GM12874 (cell line): Measurements from ENCODE around the gene SLC25A45.

ENCODE experiments used
- TF ChIP-seq, protein P1 (sequence below): IDR thresholded peaks from 2 replicates; pipeline ENCODE4 v1.5.1; 2011; ENCODE audit warnings: low read depth, mild to moderate bottlenecking, control low read depth, low read length, moderate library complexity; ENCODE audit not compliant: insufficient read depth

SLC25A45 gene

DNA sequence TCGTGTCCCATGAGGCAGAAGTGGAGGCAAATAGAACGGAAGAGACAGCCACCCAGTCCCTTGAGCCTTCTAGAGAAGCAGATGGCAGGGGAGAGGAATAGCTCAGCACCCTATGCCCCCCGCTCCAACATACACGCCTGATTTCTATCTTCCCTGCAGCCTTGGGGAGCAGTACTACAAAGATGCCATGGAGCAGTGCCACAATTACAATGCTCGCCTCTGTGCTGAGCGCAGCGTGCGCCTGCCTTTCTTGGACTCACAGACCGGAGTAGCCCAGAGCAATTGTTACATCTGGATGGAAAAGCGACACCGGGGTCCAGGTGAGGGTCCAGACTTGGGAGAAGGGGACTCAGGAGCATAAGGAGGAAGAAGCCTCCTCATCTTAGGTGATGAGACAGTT, 42.2 kb downstream of the SLC25A45 start:
- TF ChIP-seq, protein P1, sequence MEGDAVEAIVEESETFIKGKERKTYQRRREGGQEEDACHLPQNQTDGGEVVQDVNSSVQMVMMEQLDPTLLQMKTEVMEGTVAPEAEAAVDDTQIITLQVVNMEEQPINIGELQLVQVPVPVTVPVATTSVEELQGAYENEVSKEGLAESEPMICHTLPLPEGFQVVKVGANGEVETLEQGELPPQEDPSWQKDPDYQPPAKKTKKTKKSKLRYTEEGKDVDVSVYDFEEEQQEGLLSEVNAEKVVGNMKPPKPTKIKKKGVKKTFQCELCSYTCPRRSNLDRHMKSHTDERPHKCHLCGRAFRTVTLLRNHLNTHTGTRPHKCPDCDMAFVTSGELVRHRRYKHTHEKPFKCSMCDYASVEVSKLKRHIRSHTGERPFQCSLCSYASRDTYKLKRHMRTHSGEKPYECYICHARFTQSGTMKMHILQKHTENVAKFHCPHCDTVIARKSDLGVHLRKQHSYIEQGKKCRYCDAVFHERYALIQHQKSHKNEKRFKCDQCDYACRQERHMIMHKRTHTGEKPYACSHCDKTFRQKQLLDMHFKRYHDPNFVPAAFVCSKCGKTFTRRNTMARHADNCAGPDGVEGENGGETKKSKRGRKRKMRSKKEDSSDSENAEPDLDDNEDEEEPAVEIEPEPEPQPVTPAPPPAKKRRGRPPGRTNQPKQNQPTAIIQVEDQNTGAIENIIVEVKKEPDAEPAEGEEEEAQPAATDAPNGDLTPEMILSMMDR, result no peak

DNA sequence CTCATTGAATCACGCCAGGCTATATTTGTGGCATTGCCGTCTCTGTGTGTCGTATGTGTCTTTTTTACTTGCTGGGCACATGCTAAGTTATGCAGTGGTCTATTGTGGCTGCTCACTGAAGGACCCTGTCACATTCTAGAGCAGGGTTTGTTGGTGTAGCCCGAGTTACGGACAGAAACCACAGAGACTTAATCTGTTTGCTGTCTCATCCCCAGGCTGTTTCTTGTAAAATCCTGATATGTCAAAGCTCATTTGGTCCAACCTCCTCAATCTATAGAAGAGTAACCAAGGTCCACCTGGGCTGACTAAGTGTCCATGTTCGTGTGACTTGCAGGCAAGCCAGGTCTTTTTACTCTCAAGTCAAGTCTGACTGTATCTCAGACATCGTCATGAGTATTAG, 43.8 kb downstream of the SLC25A45 start:
- TF ChIP-seq, protein P1, result no peak

DNA sequence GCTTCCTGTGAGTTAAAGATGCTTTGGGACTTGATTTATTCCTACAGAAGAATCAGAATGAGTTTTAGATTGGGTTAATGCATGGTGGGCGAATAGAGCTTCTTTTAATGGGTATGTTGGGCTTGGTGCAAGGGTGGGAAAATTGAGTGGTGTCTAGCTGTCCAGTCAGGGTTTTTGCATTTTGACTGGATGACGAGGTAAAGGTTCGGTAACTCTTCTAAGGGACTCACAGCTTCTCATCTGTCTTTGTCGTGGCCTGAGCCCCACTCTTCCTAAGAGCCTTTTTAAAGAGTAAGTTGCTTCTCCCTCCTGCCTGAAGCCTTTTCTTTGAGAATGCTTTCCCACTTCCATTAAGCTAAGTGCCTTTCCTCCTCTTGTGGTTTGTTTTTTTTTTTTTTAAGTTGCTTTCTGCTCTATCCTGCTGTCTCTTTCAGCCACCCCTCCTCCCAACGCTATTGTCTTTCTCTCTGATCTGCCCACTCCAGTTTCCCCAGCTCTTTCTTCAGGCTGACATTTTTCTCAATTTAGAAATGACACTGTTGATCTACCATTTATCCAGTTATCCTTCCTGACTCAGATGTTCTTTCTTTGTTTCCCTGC, 47.6 kb downstream of the SLC25A45 start:
- TF ChIP-seq, protein P1, result no peak

DNA sequence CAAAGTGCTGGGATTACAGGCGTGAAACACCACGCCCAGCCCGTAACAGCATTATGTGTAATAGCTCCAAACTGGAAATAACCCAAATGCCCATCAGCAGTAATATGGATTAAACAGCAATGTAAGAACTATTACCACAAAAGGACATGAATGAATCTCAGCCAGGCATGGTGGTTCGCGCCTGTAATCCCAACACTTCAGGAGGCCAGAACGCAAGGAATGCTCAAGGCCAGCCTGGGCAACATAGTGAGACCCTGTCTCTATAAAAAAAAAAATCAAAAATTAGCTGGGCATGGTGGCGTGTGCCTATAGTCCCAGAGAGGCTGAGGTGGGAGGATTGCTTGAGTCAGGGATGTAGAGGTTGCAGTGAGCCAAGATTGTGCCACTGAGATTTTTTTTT, 51.9 kb downstream of the SLC25A45 start:
- TF ChIP-seq, protein P1, result no peak

DNA sequence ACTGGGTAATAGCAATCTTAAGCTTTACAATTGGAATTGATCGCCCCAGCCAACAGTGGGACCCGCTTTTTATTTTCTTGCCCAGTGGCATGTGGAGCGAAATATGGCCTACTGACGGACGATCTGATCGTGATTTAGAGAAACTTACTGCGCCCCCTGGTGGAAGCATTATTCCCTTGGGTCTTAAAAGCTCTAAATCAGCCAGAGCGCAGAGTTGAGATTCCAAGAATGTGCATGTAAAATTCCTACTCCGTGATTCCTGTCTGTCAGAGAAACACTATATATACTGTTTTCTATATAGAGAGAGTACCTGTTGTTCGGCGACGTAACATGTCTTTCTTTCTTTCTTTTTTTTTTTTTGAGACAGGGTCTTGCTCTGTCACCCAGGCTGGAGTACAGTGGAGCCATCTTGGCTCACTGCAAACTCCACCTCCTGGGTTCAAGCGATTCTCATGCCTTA, 52.5 kb downstream of the SLC25A45 start:
- TF ChIP-seq, protein P1, result peak; percentile 65

DNA sequence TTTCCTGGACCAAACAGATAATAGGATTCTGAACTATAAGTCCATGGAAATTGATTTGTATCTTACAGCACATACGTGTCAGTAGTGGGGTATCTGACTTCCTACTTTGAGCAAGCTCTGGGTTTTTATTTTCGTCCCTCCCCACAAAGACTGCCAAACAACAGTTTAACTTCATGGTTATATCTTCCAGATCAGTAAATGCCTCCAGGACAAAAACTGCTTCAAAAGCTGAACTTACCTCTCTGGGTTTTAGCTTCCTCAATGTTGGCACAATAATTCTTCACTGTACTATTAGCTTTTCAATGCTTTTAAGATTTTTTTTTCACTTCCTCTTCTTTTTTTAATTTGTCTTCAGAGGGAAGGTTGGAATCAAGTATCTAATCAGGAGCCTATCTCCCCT, 53.0 kb downstream of the SLC25A45 start:
- TF ChIP-seq, protein P1, result no peak

DNA sequence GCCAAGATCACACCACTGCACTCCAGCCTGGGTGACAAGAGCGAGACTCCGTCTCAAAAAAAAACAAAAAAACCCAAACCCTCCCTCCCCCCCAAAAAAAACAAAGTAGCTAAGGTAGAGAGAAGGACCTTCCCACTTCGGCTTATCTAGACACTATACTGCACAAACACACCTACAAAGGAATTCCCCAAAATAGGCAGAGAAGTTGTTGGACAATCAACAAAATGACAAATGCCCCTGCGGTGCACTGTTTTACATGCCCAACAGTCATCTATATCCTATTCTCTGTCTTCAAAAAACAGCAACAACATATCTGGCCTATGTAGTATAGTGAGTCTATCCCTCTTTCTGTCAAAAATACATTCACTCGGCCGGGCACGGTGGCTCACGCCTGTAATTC, 55.4 kb downstream of the SLC25A45 start:
- TF ChIP-seq, protein P1, result no peak

DNA sequence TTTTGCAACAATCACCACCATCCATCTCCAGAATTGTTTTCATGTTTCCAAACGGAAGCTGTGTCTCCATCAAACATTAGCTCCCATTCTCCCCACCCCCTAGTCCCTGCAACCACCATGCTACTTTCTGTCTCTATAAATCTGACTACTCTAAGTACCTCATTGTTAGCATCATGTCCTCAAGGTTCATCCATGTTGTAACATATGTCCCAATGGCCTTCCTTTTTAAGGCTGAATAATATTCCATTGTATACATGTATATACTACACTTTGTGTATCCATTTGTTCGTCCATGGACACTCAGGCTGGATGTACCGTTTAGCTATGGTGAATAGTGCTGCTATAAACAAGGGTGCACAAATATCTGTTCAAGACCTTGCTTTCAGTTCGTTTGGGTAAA, 57.0 kb downstream of the SLC25A45 start:
- TF ChIP-seq, protein P1, result no peak
